ENCODE results near the gene TDRD3.

TDRD3 gene

DNA sequence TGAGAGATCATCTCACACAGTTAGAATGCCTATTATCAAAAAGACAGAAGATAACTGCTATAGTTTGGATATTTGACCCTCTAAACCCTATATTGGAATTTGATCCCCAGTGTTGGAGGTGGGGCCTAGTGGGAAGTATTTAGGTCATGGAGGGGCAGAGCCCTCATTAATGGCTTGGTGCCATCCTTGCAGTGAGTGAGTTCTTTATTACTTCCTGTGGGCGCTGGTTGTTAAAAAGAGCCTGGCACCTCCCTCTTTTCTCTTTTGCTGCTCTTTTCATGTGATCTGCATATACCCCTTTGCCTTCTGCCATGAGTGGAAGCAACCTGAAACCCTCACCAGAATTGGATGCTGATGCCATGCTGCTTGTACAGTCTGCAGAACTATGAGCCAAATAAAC, 66.8 kb downstream of the TDRD3 start:
- DNase-seq = no peak

DNA sequence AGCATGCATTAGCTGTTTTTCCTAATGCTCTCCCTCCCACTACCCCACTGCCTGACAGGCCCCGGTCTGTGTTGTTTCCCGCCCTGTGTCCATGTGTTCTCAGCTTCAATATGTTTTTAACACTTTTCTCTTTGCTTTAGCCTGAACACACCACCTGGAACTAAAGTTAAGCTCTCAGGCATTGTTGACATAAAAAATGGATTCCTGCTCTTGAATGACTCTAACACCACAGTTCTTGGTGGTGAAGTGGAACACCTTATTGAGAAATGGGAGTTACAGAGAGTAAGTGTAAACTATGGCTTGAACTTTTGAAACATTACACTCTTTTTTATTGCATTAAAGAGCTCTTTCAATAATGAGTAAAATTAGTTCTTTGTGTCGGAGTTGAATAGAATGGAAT, 70.1 kb downstream of the TDRD3 start:
- DNase-seq = no peak

DNA sequence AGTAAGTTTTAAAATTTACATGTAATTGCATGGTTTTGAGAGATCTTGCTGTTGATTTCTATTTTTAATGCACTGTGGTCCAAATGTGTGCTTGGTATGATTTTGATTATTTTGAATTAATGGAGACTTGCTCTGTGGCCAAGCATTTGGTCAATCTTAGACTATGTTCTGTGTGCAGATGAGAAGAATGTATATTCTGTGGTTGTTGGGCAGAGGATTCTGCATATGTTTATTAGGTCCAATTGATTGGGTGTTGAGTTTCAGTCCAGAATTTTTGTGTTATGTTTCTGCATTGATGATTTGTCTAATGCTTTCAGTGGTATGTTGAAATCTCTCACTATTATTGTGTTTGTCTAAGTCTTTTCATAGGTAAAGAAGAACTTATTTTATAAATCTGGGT, 82.3 kb downstream of the TDRD3 start:
- DNase-seq = no peak

DNA sequence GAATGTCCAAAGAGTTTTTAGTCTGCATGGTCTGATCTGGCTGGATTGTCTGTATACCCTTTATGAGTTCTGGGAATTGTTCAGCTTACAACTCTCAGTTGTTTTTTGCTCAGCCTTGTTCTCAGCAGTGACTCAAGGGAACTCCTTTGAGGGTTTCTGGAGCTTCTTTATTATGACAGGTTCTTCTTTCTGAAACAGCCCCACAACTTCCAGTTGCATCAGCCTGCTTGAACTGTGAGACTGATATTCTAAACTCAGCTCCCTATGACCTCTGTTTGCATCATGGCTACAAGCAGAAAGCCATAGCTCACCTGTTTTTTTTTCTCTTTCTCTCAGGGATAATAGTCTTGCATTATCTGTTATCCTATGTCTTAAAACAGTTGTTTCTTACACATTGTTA, 85.0 kb downstream of the TDRD3 start:
- DNase-seq = no peak

DNA sequence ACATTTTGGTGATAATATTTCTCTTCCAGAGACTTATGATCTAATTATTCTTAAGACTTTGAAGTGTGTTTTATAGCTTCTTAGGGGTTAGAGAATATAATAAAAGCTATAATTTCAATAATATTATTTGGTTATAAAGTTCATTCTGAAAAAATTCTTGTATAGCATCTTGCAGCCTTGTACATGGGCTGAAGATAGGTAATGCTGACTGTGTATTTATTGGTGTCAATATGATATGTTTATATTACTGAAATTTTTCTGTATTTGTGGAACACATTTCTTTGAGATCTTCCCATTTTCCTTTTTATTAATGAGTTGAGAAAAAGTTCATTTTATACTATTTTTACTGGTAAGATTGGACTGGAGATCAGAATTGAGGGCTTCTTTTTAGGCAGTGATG, 87.8 kb downstream of the TDRD3 start:
- DNase-seq = no peak

DNA sequence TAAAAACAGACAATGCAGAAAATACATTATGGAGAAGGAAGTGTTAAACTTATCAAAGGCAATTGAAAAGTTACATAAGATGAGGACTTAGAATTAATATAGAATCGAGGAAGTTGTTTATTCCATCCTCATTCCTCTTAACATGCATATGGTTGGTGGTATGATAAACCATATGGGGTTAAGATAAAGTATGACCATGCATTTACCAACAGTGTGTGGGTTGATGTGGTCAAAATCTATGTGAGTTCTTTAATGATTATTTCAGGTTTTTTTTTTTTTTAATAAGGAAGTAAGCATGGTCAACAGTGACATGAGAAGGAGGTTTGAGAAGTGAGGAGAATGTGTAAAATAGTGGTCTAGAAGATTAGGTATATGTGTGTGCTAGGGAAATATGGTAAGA, 94.5 kb downstream of the TDRD3 start:
- DNase-seq = no peak

DNA sequence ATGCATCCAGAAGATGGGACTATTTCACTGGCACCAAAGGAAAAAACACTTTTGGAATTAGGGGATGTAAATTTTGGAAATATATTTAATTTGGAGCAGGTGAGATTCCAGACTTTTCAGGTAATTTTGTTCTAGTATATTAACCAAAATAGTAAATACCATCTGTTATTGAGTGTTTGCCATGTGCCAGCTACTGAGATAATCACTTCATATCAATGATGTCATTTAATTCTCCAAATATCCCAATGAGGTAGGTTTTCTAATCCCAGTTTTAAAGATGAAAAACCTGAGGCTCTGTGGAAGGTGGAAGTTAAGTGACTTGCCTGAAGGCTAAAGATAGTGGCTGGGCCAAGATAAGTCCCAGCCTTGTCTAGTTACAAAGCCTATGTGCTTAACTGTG, 95.2 kb downstream of the TDRD3 start:
- no peak for DNase-seq

DNA sequence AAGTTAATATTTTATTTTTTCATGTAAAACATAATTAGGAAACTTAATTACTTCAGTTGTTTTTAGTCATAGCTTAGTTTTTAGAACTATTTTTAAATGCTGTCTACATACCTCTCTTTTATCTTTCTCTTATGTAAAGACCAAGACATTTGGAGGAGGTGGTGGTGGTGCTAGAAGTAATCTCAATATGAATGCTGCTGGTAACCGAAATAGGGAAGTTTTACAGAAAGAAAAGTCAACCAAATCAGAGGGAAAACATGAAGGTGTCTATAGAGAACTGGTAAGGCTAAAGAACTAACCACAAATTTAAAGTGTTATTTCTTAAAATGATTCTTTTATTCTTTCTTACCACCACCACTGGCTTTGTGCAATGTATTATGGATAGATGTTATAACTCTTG, 97.3 kb downstream of the TDRD3 start:
- DNase-seq = no peak

DNA sequence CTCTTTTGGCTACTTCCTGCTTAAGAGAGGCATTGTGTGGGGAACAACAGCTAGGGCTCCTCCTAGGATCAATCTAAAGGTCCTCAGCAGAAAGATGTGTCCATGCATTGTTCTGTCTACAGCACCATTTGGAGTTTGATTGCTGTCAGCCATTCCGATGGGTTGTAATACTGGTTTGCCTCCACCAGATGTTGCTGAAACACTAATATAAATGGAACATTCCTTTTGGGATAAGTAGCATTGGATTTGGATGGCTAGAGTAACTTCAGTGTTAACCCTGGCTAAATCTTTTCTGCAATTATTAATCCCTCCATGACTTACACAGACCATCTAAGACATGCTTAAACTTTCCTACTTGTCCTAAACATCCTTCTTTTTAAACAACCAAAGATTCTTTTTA, 104.2 kb downstream of the TDRD3 start:
- no peak for DNase-seq

DNA sequence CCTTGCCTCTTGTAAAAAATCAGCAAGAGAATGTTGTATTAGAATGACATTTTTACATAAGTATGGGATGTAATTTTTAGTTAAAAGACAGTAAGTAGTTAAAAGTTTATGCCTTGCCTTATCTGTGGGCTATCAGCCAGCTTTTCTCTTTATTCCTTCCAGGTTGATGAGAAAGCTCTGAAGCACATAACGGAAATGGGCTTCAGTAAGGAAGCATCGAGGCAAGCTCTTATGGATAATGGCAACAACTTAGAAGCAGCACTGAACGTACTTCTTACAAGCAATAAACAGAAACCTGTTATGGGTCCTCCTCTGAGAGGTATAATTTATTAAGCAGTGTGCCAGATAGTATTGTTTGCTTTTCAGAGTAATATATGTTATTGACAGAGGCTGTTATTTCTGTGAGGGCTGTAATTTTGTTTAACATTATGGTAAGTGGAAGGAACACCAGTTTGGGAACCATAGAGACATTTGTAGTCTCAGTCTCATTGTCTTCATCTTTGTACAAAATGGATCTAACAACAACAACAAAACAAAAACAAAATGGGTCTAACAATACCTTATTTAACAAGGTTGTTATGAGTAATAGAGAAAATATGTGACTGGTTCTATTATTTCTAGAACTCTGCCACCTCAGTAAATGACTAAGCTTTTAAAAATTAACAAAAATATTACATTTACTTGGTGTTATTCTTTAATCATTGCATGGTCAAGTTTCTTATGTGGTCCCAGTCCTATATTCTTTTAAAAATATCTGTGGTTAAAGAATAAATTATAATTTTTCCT, 112.8 kb downstream of the TDRD3 start:
- no peak for DNase-seq

DNA sequence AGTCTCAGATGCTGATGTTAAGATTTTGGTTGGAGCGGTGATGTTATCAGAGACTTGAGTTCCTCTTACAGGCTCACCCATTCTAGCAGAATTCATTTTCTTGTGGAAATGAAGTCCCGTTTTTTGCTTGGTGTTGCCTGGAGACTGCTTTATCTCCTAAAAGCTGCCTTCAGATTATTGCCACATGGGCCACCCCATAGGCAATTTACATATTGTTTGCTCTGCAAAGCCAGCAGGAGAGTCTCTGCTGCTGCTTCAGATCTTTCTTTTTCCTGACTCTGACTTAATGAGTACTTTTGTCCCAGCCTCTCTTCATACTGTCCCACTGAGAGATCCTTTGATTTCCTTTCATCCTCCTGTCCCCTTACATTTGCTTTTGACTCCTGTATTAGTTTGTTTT, 114.6 kb downstream of the TDRD3 start:
- no peak for DNase-seq

DNA sequence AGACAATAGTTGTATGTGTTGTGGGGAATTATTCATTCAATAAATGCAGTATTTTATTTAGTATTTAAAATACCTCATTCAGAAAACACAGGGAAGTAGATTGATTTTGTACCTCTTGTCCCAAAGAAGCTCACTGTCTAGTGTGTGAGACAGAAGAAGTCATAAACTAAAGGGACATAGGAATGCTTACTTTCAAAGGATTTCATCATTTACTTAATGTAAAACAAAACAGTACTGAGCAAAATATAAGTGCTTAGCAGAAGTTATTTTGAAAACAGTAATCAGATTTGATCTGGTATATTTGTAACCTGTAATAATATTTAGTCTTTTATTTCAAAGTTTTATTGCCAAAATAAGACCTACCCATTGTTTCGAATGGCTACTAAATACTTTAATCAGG, 117.9 kb downstream of the TDRD3 start:
- DNase-seq = no peak

DNA sequence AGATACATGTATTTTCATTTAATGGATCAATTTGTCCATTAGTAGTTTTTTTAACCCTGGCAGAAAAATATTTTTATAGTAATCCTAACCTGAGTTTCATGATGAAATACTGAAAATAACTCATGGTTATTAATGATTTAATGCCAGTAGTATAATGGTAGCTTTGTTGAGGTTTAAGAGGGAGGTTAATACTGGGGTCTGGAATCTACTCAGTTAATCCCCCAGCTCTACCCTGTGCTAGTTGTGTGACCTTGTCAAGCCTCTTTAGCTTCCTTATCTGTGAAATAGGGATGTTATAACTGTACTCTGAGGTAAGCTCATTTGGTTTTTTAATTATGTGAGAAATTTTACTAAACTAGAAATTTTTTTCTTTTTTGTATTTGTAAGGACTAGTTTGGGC, 122.5 kb downstream of the TDRD3 start:
- no peak for DNase-seq

DNA sequence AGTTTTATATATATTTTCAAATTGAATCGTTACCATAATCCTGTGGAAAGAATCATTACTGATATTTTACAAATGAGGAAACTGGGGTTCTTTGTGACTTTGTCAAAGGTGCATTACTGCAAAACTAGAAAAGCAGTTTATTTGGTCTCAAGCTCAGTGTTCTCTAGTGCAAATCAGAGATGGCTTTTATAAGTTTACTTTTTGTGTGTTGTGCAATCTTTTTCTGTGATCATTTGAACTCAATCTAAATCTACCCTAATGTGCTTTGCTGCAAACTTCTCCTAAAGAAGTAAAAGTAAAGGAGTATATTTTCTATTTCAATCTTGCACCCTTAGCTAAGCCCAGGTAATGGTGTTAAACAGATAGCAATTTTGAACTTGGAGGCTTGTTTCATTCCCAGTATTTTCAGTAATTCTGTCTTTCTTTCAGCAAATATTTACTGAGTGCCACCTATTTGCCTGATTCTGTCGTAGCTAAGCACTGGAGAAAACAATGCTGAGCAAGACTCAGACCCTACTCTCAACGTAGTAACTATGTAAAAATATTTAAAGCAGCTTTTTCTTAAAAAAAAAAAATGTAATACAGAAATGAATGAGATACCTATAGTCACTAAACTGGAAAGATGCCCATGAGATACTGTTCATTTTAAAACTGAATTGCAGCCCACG, 124.0 kb downstream of the TDRD3 start:
- DNase-seq = no peak

DNA sequence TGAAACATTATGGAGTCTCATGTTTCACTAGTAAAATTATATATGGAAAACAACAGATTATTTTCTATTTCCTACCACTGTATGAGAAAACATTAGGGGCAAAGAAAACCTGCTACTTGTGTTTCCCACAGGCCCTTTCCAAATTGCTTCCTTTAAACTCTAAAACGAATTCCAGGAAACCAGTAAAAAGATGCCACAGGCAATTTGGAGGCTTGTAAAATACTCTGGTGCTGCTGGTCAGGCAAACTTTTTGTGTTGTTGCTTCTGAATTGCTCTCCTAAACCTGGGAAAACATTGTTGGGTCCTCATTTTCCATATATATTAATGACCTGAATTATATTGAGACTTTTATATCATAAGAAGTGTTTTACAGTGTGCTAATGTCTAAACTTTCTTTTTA, 141.5 kb downstream of the TDRD3 start:
- no peak for DNase-seq

DNA sequence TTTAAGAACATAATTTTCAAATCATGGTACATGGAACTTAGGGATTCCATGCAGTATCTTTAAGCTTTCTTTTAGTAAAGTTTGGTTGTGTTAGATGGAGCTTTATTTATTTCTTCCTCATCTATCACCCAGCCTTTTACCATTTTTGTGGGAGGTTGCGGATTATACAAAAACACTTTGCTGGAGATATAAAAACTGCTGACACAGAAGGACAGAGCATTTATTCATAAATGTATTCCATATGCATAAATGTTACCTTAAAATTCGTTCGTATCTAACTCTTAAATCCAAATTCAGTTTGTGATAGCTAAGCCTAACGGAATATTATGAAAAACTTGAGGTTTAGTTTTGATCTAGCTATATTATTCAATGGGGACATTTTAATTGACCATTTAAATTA, 143.3 kb downstream of the TDRD3 start:
- no peak for DNase-seq

DNA sequence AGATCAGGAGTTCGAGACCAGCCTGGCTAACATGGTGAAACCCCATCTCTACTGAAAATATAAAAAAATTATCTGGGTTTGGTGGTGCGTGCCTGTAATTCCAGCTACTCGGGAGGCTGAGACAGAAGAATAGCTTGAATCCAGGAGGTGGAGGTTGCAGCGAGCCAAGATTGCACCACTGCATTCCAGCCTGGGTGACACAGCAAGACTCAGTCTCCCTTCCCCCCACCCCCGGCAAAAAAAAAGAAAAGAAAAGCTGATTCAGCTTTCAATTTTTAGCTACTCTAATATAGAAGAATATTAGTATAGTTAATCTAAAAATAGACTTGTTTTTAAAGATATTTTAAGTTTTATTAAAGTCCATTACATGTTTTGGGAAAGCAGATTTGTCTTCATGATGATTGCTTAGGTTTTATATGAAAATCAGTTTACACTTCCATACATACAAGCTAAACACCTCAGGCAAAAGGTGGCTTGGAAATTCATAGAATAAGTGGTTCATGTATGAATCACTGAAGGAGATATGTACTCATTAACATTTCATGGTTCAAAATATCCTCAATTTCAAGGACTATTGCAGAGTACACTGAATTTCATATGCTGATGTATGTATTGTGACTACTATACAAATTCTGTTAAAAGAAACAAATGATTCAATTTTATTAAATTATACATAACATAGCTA, 165.2 kb downstream of the TDRD3 start:
- DNase-seq = no peak

DNA sequence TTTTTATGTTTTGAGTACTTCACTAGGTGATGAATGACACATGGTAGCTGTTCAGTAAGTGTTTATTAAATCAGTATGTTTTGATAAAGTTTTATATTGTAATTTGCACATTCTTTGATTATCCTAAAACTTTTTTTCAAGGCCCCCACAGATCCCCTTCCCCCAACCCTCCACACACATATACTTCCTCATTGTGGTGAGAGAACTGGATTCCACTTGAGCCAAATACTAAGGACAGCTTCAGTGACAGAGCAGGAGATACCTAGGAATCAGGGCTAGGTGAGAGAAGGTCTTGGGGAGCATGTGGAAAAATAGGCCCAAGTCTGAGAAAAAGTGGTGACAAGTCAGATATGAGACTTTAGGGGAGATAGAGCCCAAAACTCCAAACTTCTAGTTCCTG, 174.6 kb downstream of the TDRD3 start:
- DNase-seq = no peak

DNA sequence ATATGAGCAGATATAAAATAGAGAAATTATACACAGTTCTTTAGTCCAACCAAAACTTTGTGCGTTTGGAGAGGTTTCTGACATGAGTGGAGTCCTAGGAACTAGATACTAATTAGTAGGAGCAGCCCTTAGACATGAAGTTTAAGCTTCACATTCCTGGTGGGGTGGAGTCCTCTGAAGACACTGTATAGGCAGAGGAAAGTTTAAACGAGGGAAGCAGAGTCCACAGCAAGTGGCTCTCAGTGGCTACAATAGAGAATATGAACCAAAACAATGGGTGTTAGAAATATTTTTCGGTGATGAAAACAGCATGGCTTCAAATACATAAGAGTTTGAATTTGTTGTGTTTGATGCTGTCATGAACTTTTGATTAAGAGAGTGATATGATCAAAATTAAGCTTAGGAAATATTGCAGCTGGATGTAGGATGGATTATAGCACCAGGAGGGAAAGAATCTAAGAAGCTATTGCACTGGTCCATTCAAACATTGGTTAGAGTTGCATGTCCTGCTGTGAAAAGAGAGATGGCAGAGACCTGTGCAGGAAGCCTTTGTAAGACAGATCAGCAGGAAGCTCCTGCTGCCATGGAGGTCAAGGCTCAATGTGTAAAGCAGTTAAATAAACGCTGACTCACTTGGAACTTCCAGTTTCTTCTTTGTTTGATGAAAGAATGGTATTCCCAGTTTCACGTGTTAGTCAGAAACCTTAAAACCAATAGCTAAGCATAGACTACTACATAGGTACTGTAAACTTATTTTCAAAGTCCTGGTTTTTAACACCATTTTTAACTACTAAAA, 175.2 kb downstream of the TDRD3 start:
- DNase-seq = no peak

DNA sequence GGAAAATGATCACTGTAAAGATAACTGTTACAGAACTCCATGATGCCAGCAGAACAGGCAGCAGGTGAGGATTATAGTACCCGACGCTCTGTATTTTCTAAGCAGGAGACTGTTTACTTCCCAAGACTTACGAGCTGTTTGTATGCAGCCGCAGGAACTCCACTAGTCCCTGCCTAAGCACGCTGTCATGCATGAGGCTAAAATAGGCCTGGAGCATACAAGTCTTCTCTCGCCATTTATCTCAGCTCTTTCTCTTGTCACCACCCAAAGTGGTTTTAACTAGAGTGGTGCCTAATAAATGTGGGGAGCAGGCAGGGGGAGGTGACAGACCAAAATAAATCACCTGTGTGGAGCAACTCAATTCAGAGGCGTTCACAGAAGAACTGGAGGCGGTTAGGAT, 175.8 kb downstream of the TDRD3 start:
- DNase-seq = no peak

DNA sequence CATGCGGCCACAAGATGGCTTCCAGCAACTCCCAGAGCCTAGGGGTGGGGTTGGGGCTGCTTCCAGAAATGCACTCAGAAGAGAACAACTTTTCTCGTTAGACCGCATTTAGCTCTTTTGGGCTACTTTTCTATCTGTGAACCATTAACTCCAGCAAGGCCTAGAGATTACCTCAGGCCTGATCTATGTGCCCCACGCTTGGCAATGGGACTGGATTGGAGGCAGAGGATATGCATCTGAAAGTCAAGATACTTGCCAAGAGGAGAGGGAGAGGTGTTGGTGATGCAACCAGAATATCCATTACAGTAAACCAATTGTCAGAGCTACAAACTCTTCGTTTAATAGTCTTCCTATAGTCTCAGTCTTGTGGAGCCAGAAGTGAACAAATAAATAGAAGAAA, 177.7 kb downstream of the TDRD3 start:
- DNase-seq = no peak

DNA sequence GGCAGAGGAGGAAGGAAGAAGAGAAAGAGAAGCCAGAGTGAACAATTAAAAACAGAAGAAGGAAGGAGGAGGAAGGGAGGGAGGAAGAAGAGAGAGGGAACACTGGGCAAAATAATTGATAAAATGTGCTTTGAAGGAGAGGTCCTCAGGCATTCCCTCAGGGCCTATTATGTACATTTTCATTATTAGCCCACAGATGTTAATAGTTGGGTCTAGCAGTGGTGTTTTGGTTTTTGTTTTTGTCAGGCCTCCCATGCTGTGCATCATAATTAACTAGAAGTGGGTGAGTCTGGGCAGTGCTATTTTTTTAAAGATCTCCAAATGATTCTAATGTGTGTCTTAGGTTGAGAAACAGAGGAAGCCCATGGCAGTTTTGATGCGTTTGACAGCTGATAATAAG, 178.1 kb downstream of the TDRD3 start:
- no peak for DNase-seq

DNA sequence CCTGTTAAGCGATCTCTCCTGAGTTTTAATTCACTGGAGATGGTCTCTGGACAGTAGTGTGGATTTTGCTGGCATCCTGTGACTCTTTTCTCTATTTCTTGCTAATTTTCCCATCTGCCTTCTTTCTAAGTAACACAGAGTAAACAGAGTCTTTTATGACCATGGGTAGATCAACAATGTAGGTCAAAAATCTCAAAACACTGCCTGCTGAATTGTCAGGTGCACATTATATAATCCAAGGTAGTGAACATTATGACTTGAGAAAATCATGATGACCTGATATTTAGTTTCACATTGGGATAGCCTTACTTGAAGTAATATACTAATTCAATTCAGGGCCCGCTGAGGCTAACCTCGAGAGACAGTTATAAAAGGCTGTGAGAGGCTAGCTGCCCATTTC, 180.7 kb downstream of the TDRD3 start:
- no peak for DNase-seq

All from CD4-positive, alpha-beta T cell treated with Interleukin-15 for 1 hour (primary cell).